Kidney (tissue), 14 donors: Measurements from ENCODE around the gene MYO1C. TPM values are rescaled to one million over a fixed set of nuclear protein-coding genes. Genes with fewer than 3 reads are reported as not detected.

Experiments
- DNase-seq, 5 donors: peaks; one replicate each; pipeline ENCODE4 v3.0.0-alpha.2; 2013 to 2020
- FAIRE-seq: peaks from 2 replicates; lab custom pipeline; 2012; peaks lifted over from hg19 to GRCh38; lab: Jason Lieb, UNC
- H3K27ac ChIP-seq, 2 donors: one replicate each; pipeline ENCODE4 v1.7.0; 2013; ENCODE audit warnings: low read depth in 2 of 2, low read length in 2 of 2, inconsistent platforms in 1 of 2
- H3K27me3 ChIP-seq: one replicate; pipeline ENCODE4 v1.7.1; 2013; ENCODE audit warnings: low read length, inconsistent platforms; ENCODE audit not compliant: control insufficient read depth, insufficient read depth
- H3K36me3 ChIP-seq, 3 donors: one replicate each; pipeline versions ENCODE4 v1.7.0 to v1.7.1; 2013; ENCODE audit warnings: low read length in 3 of 3, control low read depth in 1 of 3, inconsistent platforms in 1 of 3; ENCODE audit not compliant: insufficient read depth in 3 of 3, control insufficient read depth in 2 of 3
- H3K4me1 ChIP-seq, 3 donors: one replicate each; pipeline versions ENCODE4 v1.7.0 to v1.7.1; 2013; ENCODE audit warnings: low read length in 3 of 3, inconsistent platforms in 1 of 3, low read depth in 1 of 3; ENCODE audit not compliant: control insufficient read depth in 2 of 3, insufficient read depth in 2 of 3
- H3K4me3 ChIP-seq, 3 donors: one replicate each; pipeline versions ENCODE4 v1.7.0 to v1.8.1; 2013; ENCODE audit warnings: low read length in 3 of 3, control low read depth in 1 of 3, inconsistent platforms in 1 of 3
- H3K9ac ChIP-seq, 3 donors: one replicate each; pipeline versions ENCODE4 v1.7.0 to v1.7.1; 2013; ENCODE audit warnings: low read length in 3 of 3, control low read depth in 1 of 3, inconsistent platforms in 1 of 3
- H3K9me3 ChIP-seq, 3 donors: one replicate each; pipeline versions ENCODE4 v1.7.0 to v1.7.1; 2013; ENCODE audit warnings: low read length in 3 of 3, control low read depth in 1 of 3, inconsistent platforms in 1 of 3; ENCODE audit not compliant: control insufficient read depth in 2 of 3, insufficient read depth in 1 of 3
- CTCF ChIP-seq: IDR thresholded peaks from 3 replicates; pipeline ENCODE4 v1.5.1; 2012; ENCODE audit warnings: mild to moderate bottlenecking, moderate library complexity, borderline replicate concordance; ENCODE audit not compliant: insufficient read depth; ENCODE audit errors: extremely low read depth
- intact Hi-C: fragments of 100-400 bp; cut with DNase I; formaldehyde crosslinking; loops from one replicate; pipeline ENCODE4 v1.11.1; 2022
- polyA plus RNA-seq: library from polyadenylated mRNA; stranded (reverse); fragments of 350-450 nt; fragmentation: Illumina TruSeq; extraction: RNeasy Lipid Tissue Mini Kit (QIAGEN cat#74804); gene quantifications from one replicate; pipeline ENCODE4 v1.2.3, GENCODE V29; 2014; ENCODE audit warnings: low read depth, low replicate concordance; ENCODE audit not compliant: insufficient read depth
- total RNA-seq: library from RNA; stranded (reverse); fragmentation: NEBNext Ultra II Directional; extraction: Animal tissue kit (Norgen Biotek cat#: 25700); gene quantifications from one replicate; pipeline ENCODE4 v1.2.1, GENCODE V29; 2021
- donor health status: control.
- donor health status: control.
- donor health status: control.
- donor health status: control.
- donor health status: control.
- donor health status: DM: yes; HTN: yes; CAD: no.
- donor health status: Normal renal cell carcinoma (clear cell type).

Gene MYO1C
- total and polyA plus RNA-seq, 2 donors from 2014 or later, result 62.7 to 225 TPM

GRCh38 chr17:1416414-1416813 lies 76.1 kb downstream of the MYO1C start:
- H3K36me3 ChIP-seq, result peaks cover 1 to 6% (median 3%) of the 10 kb centered on the region in 3 donors
- no peak overlapping the region for H3K27ac ChIP-seq
- no peak for TF ChIP-seq CTCF
- intact Hi-C loops, result no loop called here
- FAIRE-seq (no peak), DNase-seq (no peak)
- H3K4me3 ChIP-seq, result no peak overlapping the region
- H3K9me3 ChIP-seq, result no peaks in the 10 kb centered on the region
- peaks cover 0 to 3% (median 0%) of the 10 kb centered on the region in 3 donors for H3K4me1 ChIP-seq
- H3K27me3 ChIP-seq, result no peaks in the 10 kb centered on the region
- H3K9ac ChIP-seq, result no peak overlapping the region

GRCh38 chr17:1414634-1415033 lies 77.9 kb downstream of the MYO1C start:
- no peak for TF ChIP-seq CTCF
- FAIRE-seq, result no peak
- peaks cover 0 to 3% (median 0%) of the 10 kb centered on the region in 3 donors for H3K4me1 ChIP-seq
- intact Hi-C loops, result no loop called here
- H3K4me3 ChIP-seq, result no peak overlapping the region
- no peak overlapping the region for H3K9ac ChIP-seq
- no peaks in the 10 kb centered on the region for H3K9me3 ChIP-seq
- no peaks in the 10 kb centered on the region for H3K36me3 ChIP-seq
- peak in 1 of 5 donors; percentile 15 for DNase-seq
- no peak overlapping the region for H3K27ac ChIP-seq
- H3K27me3 ChIP-seq, result no peaks in the 10 kb centered on the region

Other genes with a start within 250 kb of the MYO1C start
- not detected for gene BHLHA9, start 222.2 kb downstream of the MYO1C start, total RNA-seq
- gene BHLHA9, start 222.2 kb downstream of the MYO1C start, polyA plus RNA-seq, result not detected
- not detected for gene TRARG1, start 213.0 kb downstream of the MYO1C start, total RNA-seq
- not detected for gene TRARG1, start 213.0 kb downstream of the MYO1C start, polyA plus RNA-seq
- gene YWHAE, start 92.5 kb downstream of the MYO1C start, total RNA-seq, result 495 TPM
- 591 TPM for gene YWHAE, start 92.5 kb downstream of the MYO1C start, polyA plus RNA-seq
- gene CRK, start 36.5 kb downstream of the MYO1C start, total RNA-seq, result 61.3 TPM
- 26.8 TPM for gene CRK, start 36.5 kb downstream of the MYO1C start, polyA plus RNA-seq
- gene INPP5K, start 23.9 kb upstream of the MYO1C start, total RNA-seq, result 46.2 TPM
- 36.1 TPM for gene INPP5K, start 23.9 kb upstream of the MYO1C start, polyA plus RNA-seq
- gene PITPNA, start 70.1 kb upstream of the MYO1C start, total RNA-seq, result 88.5 TPM
- gene PITPNA, start 70.1 kb upstream of the MYO1C start, polyA plus RNA-seq, result 45.2 TPM
- gene SLC43A2, start 136.1 kb upstream of the MYO1C start, total RNA-seq, result 48.9 TPM
- 60.4 TPM for gene SLC43A2, start 136.1 kb upstream of the MYO1C start, polyA plus RNA-seq
- gene SCARF1, start 153.0 kb upstream of the MYO1C start, total RNA-seq, result 20.1 TPM
- gene SCARF1, start 153.0 kb upstream of the MYO1C start, polyA plus RNA-seq, result 7.0 TPM
- 17.1 TPM for gene RILP, start 157.2 kb upstream of the MYO1C start, total RNA-seq
- 26.6 TPM for gene RILP, start 157.2 kb upstream of the MYO1C start, polyA plus RNA-seq
- 236 TPM for gene PRPF8, start 192.2 kb upstream of the MYO1C start, total RNA-seq
- 181 TPM for gene PRPF8, start 192.2 kb upstream of the MYO1C start, polyA plus RNA-seq
- gene TLCD2, start 217.7 kb upstream of the MYO1C start, total RNA-seq, result 6.2 TPM
- gene TLCD2, start 217.7 kb upstream of the MYO1C start, polyA plus RNA-seq, result 1.3 TPM
- 28.5 TPM for gene WDR81, start 232.0 kb upstream of the MYO1C start, total RNA-seq
- 16.1 TPM for gene WDR81, start 232.0 kb upstream of the MYO1C start, polyA plus RNA-seq